HG03575 (cell line): ENCODE data around the gene BNIP3.

ENCODE experiments used
- ATAC-seq: cut with Tn5 transposase; IDR thresholded peaks from one replicate; pipeline ENCODE4 v1.9.1; 2021; ENCODE audit not compliant: unreplicated experiment, insufficient number of reproducible peaks, low FRiP score; ENCODE audit errors: extremely low read depth

Gene BNIP3

GRCh38 chr10:131980761-131981428, 828 bp downstream of the BNIP3 start:
- no peak for ATAC-seq

DNA sequence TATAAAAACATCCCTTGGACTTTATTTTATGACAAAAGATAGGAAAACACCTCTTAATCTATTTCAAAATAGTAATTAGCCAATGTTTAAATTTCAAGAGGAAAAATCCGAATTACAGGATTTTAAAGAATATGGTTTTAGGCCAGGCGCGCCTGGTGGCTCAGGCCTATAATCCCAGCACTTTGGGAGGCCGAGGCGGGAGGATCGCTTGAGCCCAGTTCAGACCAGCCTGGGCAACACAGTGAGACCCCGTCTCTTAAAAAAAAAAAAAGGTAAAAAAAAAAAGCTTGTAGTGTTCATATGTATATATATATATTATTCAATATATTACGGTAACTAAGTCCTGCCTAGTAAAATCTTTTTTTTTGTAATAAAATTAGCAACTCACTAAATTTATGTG, 1.4 kb downstream of the BNIP3 start:
- ATAC-seq: no peak

DNA sequence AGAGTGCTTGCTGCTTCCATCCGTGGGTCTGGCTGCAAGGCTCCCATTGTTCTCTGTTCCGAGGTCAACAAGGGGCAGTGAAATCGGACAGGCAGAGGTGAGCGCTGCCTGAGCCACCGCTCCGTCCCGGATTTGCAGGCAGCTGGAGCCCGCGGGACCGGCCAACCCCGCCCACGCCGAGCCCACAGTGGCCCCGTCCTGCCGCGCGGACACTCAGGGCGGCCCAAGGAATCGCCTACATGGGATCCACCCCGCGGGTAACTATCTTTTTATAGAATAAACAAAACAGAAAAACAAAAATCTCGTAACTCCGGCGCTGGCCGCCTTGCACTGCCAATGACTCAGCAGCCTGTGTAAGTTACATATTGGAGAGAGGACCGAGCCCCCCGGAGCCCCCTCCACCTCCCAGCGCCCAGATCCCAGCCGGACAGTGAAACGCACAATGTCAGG, 1.9 kb downstream of the BNIP3 start:
- ATAC-seq: no peak

DNA sequence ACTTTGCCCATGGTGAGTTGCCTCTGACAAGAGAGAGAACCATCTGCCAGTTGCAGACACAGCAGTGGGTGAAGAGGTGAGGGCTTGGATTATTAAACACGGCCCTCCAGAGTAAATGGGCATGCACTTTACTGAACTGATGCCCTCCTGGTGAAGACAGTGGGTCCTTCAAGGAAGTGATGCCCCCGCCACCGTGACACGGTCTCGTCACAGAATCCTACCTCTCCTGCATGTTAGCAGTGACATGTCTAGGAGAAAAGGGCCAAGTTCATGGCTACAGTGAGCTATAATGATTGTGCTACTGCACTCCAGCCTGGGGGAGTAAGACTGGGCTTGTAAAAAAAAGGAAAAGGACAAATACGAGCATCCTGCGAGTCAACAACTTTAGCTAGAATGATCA, 2.4 kb downstream of the BNIP3 start:
- no peak for ATAC-seq

DNA sequence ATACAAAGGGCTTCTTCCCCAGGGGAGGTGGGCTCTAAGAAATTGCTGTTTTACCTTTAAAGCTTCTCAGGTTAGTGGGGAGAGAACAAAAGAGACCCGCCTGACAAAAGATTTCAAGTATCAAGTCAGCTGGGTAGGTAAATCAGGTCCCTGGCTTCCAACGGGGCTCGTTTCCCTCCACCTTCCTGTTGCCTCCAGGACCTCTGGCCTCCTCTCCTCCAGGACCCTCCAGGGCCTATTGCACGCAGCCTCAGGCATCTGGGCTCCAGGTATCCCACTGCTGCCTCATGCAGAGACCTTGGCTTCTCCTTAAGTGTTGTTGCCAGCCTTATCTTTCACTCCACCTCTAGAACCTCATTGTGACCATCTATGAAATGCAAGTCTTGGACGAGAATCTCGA, 2.9 kb downstream of the BNIP3 start:
- no peak for ATAC-seq

DNA sequence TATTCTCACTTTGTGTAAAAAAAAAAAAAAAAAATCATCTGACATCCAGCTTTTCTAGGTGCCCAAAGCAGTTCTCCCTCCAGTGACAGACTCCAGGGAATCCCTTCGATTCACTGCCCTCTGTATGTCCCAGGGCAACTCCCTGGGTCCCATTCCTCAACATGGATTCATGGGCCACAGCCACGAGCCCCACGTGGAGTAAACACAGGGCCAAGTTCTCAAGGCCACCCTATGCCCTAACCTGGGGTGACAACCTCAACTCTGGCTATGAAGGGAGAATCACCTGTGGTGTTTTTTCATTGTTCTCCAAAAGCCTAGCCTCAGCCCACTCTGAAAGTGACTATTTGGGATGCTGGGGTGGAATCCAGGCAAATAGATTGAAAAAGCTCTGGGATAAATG, 3.4 kb downstream of the BNIP3 start:
- no peak for ATAC-seq

DNA sequence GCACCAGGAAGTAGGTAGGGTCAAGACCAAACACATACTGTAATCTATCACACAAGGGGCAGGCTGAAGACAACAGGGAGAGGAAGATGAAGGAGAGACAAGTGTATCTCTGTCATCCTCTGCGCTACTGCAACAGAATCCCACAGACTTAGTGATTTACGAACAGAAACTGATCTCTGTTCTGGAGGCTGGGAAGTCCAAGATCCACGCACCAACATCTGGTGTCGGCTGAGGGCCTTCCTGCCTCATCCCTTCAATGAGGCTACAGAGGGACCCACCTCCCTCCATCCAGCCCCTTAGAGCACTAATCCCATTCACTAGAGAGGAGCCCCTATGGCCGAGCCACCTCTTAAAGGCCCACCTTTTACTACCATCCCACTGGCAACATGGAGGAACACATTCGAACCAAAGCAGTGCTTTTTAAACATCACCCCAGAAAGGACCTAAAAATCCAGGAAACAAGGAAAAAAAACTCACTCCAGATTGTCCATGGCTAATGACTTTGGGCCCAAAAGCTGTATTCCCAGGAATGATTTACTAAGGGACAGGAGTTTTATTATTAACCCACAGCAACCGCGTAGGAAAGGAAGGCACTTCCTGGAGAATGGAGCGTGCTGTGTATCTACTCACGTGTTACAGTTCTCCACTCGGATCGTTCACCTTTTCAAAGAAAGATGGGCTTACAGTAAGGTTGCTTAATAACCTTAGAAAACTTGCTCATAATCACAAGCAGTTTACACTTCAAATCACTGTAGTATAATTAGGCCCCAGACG, 4.2 kb downstream of the BNIP3 start:
- no peak for ATAC-seq

GRCh38 chr10:131975796-131976195, 5.9 kb downstream of the BNIP3 start:
- ATAC-seq: no peak

- no peak for ATAC-seq
These were observed 6.7 kb downstream of the BNIP3 start for GRCh38 chr10:131975003-131975402.

- ATAC-seq: no peak
These were observed 7.5 kb downstream of the BNIP3 start for GRCh38 chr10:131974034-131974817.

DNA sequence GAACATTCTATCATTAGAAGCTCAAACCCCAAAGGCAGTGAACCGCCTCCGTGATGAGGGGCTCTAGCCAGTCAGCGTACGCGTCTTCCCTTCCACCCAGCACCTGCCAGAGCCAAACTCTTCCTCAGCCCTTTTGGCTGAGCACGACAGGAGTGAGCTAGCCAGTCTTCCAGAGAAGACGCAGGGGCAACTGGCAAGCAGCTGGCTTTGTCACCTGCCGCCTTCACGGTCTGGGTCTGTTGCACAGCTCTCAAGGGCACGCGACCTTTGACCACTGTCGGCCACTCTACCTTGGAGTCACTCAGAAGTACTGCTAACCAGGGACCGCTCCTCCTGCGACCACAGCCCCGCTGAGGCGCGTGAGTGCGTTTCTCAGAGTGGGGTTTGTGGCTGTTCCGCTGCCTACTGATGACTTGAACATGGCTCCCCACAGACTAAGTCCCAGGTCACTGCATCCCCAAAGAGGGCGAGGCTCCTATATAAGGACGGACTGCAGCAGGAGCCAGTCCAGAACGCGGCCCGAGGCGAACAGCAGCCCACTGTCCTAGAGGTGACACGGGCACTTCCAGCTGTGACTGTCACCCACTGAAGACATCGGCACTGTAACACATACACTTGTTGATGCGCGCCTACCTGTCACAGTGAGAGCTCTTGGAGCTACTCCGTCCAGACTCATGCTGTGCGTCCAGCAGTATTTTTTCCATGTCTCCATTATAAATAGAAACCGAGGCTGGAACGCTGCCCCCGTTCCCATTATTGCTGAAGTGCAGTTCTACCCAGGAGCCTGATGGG, 8.4 kb downstream of the BNIP3 start:
- no peak for ATAC-seq

- no peak for ATAC-seq
These were observed 9.2 kb downstream of the BNIP3 start for GRCh38 chr10:131972474-131973071.

DNA sequence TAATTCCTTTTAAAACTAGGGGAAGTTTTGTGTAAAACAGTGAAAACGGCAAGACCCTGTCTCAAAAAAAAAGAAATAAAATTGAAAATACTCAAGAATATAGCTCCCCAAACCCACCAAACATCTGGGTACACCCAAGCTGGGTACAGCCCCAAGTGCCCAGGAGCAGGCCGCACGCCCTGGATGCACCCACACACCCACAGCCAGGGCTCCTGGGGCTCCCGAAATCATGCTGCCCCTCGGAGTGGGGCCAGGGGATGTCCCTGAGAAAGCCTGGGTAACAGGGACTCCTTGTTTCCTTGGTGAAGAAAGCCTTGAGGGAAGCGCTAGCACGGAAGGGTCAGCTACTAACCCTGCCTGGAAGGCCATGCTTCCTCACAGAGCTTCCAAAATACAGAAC, 10.1 kb downstream of the BNIP3 start:
- no peak for ATAC-seq

GRCh38 chr10:131970946-131971345, 10.8 kb downstream of the BNIP3 start:
- ATAC-seq: no peak

DNA sequence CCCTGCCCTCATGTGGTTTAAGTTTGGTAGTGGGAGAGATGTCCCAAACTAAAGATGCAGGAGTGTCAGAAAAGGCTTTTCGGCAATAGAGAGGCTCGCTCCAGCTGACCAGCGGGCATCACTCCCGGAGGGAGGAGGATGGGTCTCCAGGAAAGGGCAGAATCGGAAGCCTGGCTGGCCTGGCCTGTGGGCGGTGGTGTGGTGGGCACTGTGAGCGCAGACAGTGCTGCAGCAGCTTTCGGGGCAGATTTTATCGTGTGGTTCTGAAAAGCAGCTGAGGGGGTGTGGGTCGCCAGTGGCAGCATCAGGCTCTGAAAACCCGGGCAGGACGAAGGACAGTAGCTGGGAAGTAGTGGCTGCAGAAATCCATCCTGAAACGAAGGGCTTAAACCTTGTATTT, 12.8 kb downstream of the BNIP3 start:
- ATAC-seq: no peak

DNA sequence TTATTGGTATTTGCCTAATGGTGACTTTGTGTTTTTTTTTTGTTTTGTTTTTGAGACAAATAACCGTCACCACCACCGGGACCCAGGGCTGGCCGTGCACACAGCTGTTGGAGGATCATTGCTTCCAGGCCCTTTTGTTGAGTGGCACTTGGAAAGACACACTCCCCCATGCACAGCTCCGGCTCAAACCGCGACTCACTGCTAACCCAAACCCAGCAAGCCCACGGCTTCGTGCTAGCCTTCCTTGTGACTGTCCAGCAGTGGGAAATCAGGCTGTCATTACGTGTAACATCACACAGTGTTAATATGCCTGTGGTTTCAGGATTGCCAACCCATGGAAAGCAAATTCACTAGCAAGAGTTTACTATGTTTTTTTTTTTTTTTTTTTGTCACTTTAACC, 17.4 kb downstream of the BNIP3 start:
- ATAC-seq: no peak

DNA sequence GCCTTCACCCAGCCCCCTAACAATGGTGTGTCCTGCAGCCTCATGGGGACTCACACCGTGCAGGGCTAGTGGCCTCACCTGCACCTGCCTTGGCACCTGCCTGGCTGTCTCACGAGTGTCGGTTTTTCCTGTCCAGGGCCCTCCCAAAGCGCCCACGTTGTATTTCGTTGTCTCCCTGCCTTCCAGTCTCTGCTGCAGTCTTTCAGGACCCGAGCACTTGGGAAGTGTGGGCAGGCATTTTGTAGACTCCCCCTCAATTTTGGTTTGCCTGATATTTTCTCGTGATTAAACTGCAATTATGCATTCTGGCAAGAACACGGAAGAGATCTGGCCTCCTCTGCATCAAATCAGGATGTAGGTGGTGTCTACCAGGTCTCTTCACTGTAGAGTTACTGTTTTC, 17.9 kb downstream of the BNIP3 start:
- ATAC-seq: no peak

GRCh38 chr10:131963350-131963749, 18.4 kb downstream of the BNIP3 start:
- no peak for ATAC-seq
